ENCODE results near the gene SLC8A2. TPM values are rescaled to one million over a fixed set of nuclear protein-coding genes. Genes with fewer than 3 reads are reported as not detected.

The SLC8A2 gene
- total and polyA plus RNA-seq, 2 of the 4 experiments (the other 2 are of a cell fraction), result 0.05 TPM; not detected in 1

DNA sequence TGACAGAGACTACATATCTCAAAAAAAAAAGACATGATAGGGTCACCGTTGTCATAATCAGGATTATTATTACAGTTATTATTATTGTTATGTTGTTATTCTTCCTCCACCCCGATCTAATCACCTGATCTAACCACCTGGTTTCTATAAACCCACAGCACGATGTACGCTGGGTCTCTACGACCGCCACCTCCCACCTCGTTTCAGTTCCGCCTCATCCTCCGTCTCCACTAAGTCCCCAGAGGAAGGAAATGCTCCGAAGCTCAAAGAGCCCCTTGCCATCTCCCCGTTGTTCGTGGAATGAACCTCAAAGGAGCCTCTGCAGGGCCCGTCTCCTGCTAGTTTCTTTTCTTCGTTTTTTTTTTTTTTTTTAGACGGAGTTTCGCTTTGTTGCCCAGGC, 36.5 kb downstream of the SLC8A2 start:
- WGBS, 2 experiments (ENCODE audit: extremely low coverage in 2 of 2, insufficient read length in 1 of 2), result 50% methylated on average over 5 of the region's 16 CpGs; no CpG with 5 or more reads in 1 of the 2 experiments
- no peak overlapping the region for H2BK20ac ChIP-seq (ENCODE audit: low read depth, low read length)
- H3K9me1 ChIP-seq (ENCODE audit: insufficient read depth, low read length), result no peaks in the 10 kb centered on the region; the same call in 1 of the 2 replicates
- H3K79me1 ChIP-seq (ENCODE audit: low read depth in 1 of 2, low read length in 2 of 2), result no peaks in the 10 kb centered on the region
- ATAC-seq (ENCODE audit: low read depth), result no peak
- H3K14ac ChIP-seq (replicated peaks; ENCODE audit: low read depth, low read length), result no peak overlapping the region
- H3K18ac ChIP-seq (ENCODE audit: low read depth, low read length), result no peak overlapping the region
- H3K27ac ChIP-seq (ENCODE audit: insufficient read depth, low read length), result no peak overlapping the region
- H2BK120ac ChIP-seq (ENCODE audit: low read depth, low read length), result no peak overlapping the region
- H3K4me3 ChIP-seq (ENCODE audit: insufficient read depth, low read depth, low read length), result no peak overlapping the region
- no peak overlapping the region for H4K8ac ChIP-seq (ENCODE audit: low read depth in 2 of 2, low read length in 2 of 2)
- H3K36me3 ChIP-seq (ENCODE audit: control insufficient read depth, insufficient read depth, low read length), result no peaks in the 10 kb centered on the region
- H3K27me3 ChIP-seq (ENCODE audit: control insufficient read depth, insufficient read depth, low read length), result peaks cover 8% of the 10 kb centered on the region
- H3K4me2 ChIP-seq (ENCODE audit: low read depth, low read length), result no peak overlapping the region
- no peak overlapping the region for H2AK9ac ChIP-seq (replicated peaks; ENCODE audit: low read depth, low read length, poor library complexity)
- no peak overlapping the region for H2BK5ac ChIP-seq (ENCODE audit: low read depth, low read length, poor library complexity, severe bottlenecking)
- no peak for DNase-seq
- ChIA-PET CTCF (interaction anchor here (3.2 kb wide), 1 partner anchor 272 kb away, joined by 20 read pairs; no protein-coding TSS in a partner anchor), POLR2A (ENCODE audit: unreplicated experiment) (no interaction called here)
- no peak overlapping the region for H2AFZ ChIP-seq (replicated peaks; ENCODE audit: low read length, poor library complexity)
- no peak overlapping the region for H3K4ac ChIP-seq (ENCODE audit: low read depth, low read length)
- H3K23ac ChIP-seq (ENCODE audit: low read depth, low read length), result no peak overlapping the region
- no peak overlapping the region for H4K91ac ChIP-seq (ENCODE audit: insufficient read depth, low read depth, low read length)
- TF ChIP-seq CHD1 (IDR thresholded peaks at IDR 0.05; ENCODE audit: low read depth, low read length), result no peak
- TF ChIP-seq, protein P1, sequence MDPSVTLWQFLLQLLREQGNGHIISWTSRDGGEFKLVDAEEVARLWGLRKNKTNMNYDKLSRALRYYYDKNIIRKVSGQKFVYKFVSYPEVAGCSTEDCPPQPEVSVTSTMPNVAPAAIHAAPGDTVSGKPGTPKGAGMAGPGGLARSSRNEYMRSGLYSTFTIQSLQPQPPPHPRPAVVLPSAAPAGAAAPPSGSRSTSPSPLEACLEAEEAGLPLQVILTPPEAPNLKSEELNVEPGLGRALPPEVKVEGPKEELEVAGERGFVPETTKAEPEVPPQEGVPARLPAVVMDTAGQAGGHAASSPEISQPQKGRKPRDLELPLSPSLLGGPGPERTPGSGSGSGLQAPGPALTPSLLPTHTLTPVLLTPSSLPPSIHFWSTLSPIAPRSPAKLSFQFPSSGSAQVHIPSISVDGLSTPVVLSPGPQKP (IDR thresholded peaks at IDR 0.05; ENCODE audit: borderline replicate concordance, low read depth, low read length), result no peak
- TF ChIP-seq, protein P2, sequence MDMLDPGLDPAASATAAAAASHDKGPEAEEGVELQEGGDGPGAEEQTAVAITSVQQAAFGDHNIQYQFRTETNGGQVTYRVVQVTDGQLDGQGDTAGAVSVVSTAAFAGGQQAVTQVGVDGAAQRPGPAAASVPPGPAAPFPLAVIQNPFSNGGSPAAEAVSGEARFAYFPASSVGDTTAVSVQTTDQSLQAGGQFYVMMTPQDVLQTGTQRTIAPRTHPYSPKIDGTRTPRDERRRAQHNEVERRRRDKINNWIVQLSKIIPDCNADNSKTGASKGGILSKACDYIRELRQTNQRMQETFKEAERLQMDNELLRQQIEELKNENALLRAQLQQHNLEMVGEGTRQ (IDR thresholded peaks at IDR 0.05; ENCODE audit: low read depth, low read length), result no peak
- no peak for TF ChIP-seq CEBPB (IDR thresholded peaks at IDR 0.05; ENCODE audit: low read depth, low read length)
- no peak for TF ChIP-seq RAD21 (IDR thresholded peaks at IDR 0.05; ENCODE audit: low read length)
- no peak for TF ChIP-seq POLR2A (IDR thresholded peaks at IDR 0.05; ENCODE audit: low read depth, low read length)
- no peak for TF ChIP-seq RFX5 (IDR thresholded peaks at IDR 0.05; ENCODE audit: low read depth, low read length)
- TF ChIP-seq RCOR1 (IDR thresholded peaks at IDR 0.05; ENCODE audit: insufficient replicate concordance, low read length), result no peak
- no peak for TF ChIP-seq MAFK (IDR thresholded peaks at IDR 0.05; ENCODE audit: low read depth, low read length)
- no peak for TF ChIP-seq SMC3 (IDR thresholded peaks at IDR 0.05; ENCODE audit: low read depth, low read length)
- no peak for TF ChIP-seq MXI1 (IDR thresholded peaks at IDR 0.05; ENCODE audit: borderline replicate concordance, low read depth, low read length)
- TF ChIP-seq MAZ (IDR thresholded peaks at IDR 0.05; ENCODE audit: borderline replicate concordance, low read depth, low read length), result no peak
- TF ChIP-seq FOS (IDR thresholded peaks at IDR 0.05; ENCODE audit: low read depth, low read length), result no peak
- no peak for TF ChIP-seq NFE2L2 (IDR thresholded peaks at IDR 0.05; ENCODE audit: low read depth, low read length)
- no peak for TF ChIP-seq BHLHE40 (IDR thresholded peaks at IDR 0.05; ENCODE audit: low read depth, low read length)
- TF ChIP-seq, protein P3, sequence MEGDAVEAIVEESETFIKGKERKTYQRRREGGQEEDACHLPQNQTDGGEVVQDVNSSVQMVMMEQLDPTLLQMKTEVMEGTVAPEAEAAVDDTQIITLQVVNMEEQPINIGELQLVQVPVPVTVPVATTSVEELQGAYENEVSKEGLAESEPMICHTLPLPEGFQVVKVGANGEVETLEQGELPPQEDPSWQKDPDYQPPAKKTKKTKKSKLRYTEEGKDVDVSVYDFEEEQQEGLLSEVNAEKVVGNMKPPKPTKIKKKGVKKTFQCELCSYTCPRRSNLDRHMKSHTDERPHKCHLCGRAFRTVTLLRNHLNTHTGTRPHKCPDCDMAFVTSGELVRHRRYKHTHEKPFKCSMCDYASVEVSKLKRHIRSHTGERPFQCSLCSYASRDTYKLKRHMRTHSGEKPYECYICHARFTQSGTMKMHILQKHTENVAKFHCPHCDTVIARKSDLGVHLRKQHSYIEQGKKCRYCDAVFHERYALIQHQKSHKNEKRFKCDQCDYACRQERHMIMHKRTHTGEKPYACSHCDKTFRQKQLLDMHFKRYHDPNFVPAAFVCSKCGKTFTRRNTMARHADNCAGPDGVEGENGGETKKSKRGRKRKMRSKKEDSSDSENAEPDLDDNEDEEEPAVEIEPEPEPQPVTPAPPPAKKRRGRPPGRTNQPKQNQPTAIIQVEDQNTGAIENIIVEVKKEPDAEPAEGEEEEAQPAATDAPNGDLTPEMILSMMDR (conservative IDR thresholded peaks at IDR 0.05; ENCODE audit: low read depth, low read length), result no peak
- peaks cover 4% of the 10 kb centered on the region; the same call in 1 of the 2 replicates for H4K20me1 ChIP-seq (ENCODE audit: insufficient read depth, low read length)
- BruUV-seq (replicated peaks), result no TSS peak
- no peak overlapping the region for H2BK15ac ChIP-seq (ENCODE audit: low read depth, low read length)
- intact Hi-C loops (cut with micrococcal nuclease) (loop anchor here (5.0 kb wide), 2 partner anchors 47 to 177 kb away; partner anchors contain the start of gene KPTN), in situ Hi-C loops (cut with MboI; ENCODE audit: low sequenced_read_pairs) (loop anchor here (5.0 to 10.0 kb wide), 2 partner anchors 272 to 350 kb away; no protein-coding TSS in a partner anchor), dilution Hi-C loops (cut with HindIII; ENCODE audit: low sequenced_read_pairs, unreplicated experiment) (no loop called here)
- no peaks in the 10 kb centered on the region for H3K4me1 ChIP-seq (ENCODE audit: control insufficient read depth, insufficient read depth, low read length)
- H3K9ac ChIP-seq (ENCODE audit: low read depth, low read length), result no peak overlapping the region
- no peak overlapping the region for H3K56ac ChIP-seq (ENCODE audit: extremely low read depth, insufficient read depth, low read length)
- H4K5ac ChIP-seq (ENCODE audit: low read depth, low read length), result no peak overlapping the region
- H2AK5ac ChIP-seq (ENCODE audit: low read depth, low read length), result no peak overlapping the region
- H3K9me3 ChIP-seq (ENCODE audit: control insufficient read depth, insufficient read depth, low read length), result no peaks in the 10 kb centered on the region

Measured in IMR-90 (cell line).